CD4-positive, alpha-beta T cell treated with Interferon alpha-2 for 1 hour (primary cell): ENCODE data around the gene SERPINI2.
"Not testable (repeated sequence)": the region's sequence is repeated elsewhere in the genome, so short reads cannot be mapped to it uniquely, and the experiment has no call there.

ENCODE experiments used
- DNase-seq, 2 donors: peaks; one replicate each; pipeline ENCODE4 v3.0.0-alpha.2; 2020 to 2022

Gene SERPINI2

DNA sequence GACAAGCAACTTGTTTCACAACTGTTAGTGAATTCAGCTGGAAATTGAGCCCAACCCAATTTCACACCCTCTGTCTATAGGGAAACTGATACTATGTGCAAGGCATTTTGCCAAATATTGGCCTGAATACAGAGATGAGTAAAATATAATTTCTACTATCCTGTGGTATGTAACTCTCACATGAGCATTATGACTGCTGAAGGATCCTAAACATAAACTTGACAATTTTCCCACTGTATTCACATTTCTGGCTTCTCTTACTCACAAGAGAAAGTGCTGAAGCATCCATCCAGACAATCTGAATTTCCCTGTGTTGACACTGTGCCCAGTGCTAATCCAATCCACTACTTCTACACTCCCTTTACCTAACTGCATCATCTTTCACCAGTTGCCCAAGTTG, 28.4 kb downstream of the SERPINI2 start:
- DNase-seq, result no peak

DNA sequence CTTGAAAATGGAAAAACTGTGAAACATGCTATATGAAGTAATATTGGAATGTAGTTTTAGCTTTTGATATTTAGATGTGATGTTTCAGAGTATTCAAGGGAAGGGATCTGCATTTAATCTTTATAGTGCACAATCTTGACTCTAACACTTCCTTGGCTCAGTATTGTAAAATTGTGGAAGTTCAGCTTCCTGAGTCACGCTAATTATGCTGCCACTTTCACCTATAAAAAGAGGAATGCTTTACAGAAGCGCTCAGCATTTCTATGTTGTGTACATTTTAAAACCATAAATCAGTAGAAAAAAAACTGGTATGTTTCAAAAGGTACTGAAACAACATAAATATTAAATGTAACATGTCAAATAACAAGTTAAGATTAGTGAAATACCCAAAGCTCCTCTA, 32.6 kb downstream of the SERPINI2 start:
- no peak for DNase-seq

DNA sequence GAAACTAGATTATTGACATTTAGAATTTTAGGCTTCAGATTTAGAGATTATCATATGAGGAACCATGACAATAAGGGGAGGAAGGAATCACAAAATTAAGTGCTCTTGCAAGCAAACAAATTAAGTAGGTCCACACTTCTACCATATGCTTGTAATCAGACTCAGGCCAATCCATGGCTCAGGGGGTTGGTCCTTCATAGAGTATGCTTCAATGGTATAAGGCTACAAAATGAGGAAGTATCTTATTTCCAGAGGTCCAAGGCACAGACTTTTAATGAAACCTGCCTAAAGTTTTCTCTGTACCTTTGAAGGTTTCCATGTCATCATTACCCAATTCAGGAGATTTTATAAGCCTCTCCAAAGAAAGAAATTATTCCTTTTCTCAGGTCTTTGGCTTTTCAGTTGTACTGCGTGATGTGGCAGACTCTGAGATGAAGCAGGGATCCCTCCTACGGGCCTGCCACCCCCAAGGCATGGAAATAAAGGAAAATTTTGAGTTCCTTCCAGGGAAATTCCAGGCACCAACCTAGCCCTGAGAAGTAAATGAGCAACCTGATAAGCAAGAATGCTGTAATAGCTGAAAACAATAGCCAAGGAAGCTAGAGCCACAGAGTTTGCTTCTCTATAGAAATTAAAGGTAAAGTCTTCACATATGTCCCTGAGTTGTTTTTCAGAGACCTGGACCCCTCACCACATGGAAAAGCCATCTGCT, 36.3 kb downstream of the SERPINI2 start:
- DNase-seq, result no peak

DNA sequence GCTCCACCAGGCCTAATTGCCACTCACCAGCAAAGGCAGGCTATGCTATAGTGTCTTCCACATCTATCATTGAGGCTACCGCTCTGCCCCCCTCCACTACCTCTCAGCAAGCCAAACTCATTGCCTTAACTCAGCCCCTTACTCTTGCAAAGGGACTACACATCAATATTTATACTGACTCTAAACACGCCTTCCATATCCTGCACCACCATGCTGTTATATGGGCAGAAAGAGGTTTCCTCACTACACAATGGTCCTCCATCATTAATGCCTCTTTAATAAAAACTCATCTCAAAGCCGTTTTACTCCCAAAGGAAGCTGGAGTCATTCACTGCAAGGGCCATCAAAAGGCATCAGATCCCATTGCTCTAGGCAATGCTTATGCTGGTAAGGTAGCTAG, 46.9 kb downstream of the SERPINI2 start:
- not testable (repeated sequence) for DNase-seq

DNA sequence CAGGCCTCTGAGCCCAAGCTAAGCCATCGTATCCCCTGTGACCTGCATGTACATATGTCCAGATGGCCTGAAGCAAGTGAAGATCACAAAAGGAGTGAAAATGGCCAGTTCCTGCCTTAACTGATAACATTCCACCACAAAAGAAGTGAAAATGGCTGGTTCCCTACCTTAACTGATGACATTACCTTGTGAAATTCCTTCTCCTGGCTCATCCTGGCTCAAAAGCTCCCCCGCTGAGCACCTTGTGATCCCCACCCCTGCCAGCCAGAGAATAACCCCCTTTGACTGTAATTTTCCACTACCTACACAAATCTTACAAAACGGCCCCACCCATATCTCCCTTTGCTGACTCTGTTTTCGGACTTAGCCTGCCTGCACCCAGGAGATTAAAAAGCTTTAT, 51.4 kb downstream of the SERPINI2 start:
- not testable (repeated sequence) for DNase-seq

DNA sequence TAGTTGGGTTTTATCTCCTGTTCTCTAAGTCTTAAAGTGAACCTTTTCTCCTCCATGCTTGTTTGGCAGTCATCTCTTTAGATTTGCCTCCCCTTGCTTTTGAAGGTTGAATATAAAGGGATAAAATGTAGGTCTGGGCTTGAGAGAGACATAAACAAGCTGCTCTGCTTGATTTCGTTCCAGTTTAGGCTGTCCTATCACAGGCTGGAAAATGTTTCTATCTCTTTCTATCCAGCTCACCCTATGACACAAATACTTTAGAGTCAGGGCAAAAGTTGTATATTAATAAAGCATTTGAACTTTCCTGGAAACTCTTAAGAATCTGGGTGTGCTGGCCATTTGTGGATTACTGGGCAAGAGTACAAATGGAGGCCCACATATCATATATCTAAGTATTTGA, 64.2 kb downstream of the SERPINI2 start:
- no peak for DNase-seq

DNA sequence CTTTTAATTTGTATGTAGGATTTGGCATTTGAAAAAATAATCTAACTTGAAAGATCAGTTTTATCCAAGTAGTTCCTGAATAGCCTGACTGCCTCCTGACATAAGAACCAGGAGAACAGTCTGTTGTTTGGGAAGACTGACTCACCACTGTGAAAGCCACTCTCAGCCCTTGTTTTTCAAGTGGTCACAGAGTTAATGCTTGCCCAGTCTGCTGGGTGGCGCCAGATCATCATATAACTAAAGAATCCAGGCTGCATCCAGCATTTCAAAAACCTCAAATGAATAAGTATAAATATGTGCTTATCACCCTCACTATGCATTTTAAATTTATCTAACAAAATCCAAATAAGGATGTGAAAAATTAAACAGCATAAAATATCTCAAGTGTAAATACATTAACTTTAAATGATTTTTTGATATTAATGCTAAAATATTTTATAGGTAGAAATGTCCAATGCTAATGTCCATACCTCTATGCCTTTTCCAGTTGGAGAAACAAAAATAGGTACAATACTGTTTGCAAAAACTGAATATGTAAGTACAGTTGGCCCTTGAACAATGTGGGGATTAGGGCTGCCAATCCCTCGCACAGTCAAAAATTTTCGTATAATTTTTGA, 66.9 kb downstream of the SERPINI2 start:
- peak in 1 of 2 donors; percentile 4 for DNase-seq

DNA sequence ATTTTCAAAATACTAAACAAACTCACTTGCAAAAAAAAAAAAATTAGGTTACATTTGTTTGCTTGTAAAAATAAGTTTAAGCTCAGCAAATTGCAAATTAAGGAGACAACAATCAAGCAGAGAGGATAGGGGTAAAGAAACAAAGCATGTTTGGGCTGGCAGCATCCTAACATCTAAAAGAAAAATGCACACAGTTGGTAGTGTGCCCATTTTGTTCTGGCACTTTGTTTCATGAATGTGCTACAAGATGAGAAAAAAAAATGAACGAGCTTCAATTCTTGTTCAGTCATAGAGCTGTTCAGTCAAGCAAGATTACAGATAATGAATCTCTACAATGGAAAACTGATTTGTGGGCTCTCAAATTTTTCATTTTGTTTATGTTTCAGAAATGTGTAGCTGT, 76.0 kb downstream of the SERPINI2 start:
- DNase-seq, result no peak

DNA sequence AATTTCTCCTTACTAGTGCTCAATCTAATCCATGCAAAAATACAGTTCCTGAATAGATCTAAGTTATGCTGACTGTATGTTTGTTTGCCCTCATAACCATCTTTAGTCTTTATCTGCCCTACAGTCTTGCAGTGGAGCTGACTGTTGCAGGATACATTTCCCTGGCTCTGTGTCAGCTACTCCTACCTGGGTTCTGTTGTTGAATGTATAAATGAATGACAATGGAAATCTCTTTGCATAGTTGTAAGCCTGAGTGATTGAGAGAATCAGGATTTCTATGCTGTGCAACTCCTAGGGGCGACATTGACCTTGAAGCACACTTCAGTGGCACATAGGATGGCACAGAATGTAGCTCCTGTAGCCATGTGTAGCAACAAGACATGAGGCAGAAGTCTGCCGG, 77.8 kb downstream of the SERPINI2 start:
- DNase-seq, result no peak

DNA sequence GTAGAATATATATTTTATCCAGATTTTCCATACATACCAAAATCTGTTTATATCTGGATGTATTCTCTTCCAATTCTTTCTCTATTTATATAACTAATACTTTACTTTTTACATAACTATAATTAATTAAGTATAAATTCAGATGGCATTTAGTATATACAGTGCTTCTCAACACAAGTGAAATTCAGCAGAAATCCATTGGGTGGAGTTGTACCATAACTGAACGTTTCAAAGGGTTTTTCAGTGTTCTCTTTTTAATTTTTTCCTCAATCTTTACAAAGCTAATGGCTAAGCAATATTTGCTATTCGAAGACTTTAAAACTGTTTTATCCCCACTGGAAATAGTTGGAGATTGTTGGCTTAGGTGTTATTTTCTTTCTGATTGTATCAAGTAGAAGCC, 79.8 kb downstream of the SERPINI2 start:
- no peak for DNase-seq
